Fibroblast of skin of left biceps (primary cell): ENCODE measurements around the gene CNOT9.
"Not testable (repeated sequence)": the region's sequence is repeated elsewhere in the genome, so short reads cannot be mapped to it uniquely, and the experiment has no call there.

ENCODE experiments used
- DNase-seq, 2 experiments: peaks; one replicate each; pipeline ENCODE4 v3.0.0-alpha.2; 2013; ENCODE audit warnings: low read depth in 2 of 2

Gene CNOT9, protein sequence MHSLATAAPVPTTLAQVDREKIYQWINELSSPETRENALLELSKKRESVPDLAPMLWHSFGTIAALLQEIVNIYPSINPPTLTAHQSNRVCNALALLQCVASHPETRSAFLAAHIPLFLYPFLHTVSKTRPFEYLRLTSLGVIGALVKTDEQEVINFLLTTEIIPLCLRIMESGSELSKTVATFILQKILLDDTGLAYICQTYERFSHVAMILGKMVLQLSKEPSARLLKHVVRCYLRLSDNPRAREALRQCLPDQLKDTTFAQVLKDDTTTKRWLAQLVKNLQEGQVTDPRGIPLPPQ

DNA sequence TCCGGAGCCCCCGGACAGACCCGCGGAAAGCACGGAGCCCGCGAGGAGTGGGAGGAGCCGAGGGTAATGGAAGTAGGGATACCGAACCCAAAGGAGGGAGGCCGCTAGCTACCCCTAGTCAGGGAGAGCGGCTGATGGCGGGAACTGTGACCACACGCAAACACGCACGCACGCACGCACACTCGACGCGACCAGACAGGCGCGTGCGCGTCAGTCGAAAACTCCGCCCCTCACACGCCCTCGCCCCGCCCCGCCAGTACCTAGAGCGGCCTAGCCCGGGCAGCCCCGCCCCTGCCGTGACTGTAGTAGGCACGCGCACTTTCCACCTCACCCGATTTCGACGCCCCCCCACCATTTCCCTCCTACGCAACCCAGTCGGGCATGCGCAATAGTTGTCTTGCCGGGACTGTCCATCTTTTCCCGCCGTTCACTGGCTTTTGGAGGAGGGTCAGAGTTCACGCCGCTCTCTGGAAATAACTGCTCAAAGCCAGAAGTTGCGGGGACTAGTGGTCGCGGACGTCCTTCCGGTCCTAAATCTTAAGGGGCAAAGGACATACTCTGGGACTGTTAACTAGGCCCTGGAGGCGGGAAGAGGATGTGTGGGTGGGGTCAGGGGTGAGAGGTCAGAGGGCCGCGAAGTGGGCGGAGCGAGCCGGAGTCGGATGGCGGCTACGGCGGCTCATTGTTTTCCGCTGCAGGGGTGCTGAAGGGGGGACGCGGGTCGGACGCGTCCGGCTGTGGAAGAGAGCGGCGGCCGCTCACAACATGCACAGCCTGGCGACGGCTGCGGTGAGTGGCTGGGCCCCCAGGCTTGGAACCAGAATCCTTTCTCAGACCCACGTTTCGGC, at the start of gene CNOT9, which contains the start of gene USP37:
Gene CNOT9 (plus strand): TSS at position 650 of the 848 bp plus-strand sequence. CDS start 116 bp downstream, at position 766.
Gene USP37 (minus strand): TSS at position 162 of the 848 bp plus-strand sequence. CDS start 9,698 bp downstream, outside the sequence.
- peak; percentile 93 to 94 for DNase-seq

DNA sequence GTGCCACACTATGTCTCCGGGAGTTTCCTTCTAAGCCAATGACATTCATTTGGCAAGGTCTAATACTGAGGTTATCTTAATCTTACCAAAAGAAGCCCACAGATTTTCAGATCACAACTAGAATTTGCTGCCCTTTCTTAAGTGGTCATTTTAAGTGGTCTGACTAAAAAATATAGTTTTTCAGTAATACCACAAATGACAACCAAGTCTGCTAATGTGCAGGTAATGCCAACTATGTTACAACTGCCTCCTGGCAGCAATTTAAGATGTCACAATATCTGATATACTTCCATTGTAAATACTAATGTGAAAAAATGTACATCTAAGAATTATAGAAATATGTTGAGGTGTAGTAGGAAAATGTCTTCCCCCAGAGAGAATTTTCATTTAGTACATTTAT, 49.8 kb upstream of the CNOT9 start:
- DNase-seq: no peak

DNA sequence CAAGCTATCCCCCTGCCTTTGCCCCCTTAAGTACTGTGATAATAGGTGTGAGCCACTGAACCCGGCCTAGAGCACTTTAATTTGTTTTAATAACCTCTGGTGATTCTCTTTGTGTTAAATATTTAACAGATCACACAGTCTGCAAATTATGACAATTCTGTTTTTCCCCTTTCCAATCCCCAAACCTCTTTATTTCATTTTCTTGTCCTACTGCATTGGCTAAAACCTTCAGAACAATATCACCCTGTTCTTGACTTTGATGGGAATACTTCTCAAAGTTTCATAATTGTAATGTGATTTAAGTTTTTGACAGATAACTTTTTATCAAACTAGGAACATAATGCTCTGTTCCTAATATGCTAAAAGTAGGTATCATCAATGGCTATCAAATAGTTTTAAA, 45.0 kb upstream of the CNOT9 start:
- DNase-seq: no peak

DNA sequence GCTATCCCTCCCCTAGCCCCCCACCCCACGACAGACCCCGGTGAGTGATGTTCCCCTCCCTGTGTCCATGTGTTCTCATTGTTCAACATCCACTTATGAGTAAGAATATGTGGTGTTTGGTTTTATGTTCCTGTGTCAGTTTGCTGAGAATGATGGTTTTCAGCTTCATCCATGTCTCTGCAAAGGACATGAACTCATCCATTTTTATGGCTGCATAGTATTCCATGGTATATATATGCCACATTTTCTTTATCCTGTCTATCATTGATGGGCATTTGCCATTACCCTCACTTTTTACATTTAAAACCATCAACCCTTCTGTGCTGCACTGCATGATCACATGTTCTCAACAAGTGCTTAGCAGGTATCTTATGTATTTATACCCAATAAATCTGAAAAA, 40.2 kb upstream of the CNOT9 start:
- DNase-seq: not testable (repeated sequence)

DNA sequence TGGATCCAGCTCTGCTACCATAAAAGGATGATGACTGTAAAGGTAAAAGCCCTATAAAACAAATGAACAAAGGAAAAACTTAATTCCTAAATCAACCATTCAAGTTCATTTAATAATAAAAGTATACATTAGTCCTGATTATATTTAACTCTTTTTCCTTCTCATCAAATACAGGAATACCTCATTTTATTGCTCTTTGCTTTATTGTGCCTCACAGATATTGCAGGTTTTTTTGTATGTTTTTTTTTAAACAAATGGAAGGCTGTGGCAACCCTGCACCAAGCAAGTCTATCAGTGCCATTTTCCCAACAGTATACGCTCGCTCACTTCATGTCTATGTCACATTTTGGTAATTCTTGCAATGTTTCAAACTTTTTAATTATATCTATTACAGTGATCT, 38.6 kb upstream of the CNOT9 start:
- DNase-seq: no peak

DNA sequence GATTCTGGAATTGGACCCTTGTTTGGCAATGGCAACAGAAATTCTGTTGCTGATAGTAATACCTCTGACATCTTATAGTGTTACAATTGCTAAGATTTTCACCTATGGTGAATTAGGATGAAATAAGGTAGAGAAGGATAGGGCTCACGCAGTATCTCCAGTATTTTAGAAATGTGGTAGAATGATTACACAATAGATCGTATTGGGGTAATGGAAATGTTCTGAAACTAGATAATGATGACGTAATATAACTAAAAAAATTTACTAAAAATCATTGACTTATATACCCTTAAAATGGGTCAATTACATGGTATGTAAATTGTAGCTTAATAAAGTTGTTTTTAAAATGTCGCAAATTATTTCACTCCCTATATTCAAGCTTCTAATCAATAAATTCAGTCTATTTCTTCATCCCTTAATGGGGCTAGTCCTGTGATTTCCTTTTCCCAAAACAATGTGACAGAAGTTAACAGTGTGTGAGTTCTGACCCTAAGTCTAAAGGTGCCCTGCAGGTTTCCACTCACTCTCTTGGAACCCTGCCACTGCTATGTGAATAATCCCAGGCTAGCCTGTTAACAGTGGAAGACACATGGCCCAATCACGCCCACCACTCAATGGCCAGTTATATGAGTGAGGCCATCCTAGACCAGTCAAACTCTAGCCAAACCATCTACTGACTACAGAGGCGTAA, 31.7 kb upstream of the CNOT9 start:
- DNase-seq: no peak

DNA sequence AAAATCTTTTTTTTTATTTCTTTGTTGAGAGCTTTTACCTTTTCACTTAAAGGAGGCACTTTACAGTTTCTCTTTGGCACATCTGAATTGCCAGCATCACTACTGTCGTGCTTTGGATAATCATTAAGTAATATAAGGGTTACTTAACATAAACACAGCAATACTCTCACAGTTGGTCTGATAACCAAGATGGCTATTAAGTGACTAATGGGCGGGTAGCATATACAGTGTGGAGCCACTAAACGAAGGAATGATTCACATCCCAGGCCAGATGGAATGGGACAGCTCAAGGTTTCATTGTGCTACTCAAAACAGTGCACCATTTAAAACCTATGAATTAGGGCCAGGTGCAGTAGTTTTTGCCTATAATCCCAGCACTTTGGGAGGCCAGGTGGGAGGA, 28.6 kb upstream of the CNOT9 start:
- no peak for DNase-seq

DNA sequence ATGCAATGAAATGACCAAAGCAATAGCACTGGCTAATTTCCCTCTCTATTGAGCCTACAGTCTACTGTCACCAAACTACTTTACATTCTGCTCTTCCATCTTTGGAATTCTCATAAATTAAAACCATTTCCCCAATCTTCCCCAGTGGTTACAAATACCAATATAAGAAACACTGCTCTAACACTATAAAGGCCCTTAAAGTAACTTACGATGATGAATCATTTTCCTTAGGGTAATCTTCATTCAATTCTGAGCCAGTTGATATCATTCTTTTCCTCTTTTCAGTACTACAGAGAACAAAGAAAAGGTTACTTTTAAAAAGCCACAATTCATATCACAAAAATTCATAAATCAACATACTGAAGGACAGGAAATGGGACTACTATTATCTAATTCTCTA, 22.6 kb upstream of the CNOT9 start:
- no peak for DNase-seq

DNA sequence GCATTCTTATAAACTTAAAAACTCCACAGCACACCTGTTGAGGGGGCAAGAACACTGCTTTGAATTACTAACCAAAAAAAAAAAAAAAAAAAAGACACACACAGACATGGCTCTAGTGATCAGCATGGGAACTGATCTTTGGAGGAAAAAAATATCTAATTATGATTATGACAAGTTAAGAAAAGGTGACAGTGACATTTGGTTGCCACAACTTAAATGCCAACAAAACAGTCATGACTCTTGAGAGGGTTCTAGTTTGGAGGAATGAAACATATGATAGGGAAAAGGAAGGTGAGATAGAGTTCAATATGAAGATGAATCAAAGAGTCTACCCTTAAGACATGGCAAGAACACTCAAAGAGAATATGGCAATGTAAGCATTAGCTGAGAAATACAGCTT, 21.1 kb upstream of the CNOT9 start:
- DNase-seq: no peak

DNA sequence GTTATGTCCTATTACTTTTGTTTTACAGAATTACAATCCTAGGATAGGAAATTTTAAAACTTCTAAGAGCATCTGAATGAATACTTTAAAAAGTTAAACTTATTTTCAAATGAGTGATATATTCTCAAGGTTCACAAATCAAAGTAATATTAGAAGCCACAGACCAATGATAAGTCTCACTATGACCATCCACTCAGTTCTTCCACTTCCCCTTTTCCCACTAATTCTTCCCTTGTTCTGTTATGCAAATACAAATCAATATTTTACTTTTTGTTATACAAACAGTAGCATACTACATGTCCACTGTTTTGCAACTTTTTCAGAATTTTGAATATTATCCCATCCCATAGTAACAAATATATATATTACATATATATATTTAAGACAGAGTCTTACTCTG, 20.7 kb upstream of the CNOT9 start:
- DNase-seq: no peak

DNA sequence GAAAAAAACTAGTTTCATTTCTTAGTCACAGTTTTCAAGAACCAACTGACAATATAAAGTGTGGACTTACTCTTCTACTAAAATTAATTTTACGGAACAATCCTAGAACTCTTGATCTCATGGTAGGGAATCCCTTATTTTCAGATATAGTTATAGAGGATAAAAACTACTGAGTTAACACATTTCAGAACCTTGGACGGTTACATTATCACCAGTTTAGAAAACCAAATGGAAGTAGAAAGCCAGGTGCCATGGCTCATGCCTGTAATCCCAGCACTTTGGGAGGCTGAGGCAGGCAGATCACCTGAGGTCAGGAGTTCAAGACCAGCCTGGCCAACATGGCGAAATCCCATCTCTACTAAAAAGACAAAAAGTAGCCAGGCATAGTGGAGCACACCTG, 14.4 kb upstream of the CNOT9 start:
- not testable (repeated sequence) for DNase-seq

DNA sequence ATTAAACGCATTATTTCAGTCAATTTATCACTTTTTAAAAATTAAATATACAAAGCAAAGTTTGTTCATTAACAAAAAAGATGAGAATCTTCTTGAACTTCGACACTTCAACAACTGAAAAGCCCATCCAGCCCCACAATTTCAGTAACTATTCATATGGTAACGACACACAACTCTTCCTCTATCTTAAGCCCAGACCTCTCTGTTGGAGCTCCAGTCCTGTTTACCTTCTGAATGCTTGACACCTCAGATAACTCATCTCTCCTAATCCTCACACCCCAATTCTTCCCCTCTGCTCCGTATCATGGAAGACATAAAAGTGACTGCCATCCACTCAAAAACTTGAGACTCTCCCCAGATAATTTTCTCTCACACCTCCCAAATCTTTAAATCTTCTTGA, 13.1 kb upstream of the CNOT9 start:
- no peak for DNase-seq

DNA sequence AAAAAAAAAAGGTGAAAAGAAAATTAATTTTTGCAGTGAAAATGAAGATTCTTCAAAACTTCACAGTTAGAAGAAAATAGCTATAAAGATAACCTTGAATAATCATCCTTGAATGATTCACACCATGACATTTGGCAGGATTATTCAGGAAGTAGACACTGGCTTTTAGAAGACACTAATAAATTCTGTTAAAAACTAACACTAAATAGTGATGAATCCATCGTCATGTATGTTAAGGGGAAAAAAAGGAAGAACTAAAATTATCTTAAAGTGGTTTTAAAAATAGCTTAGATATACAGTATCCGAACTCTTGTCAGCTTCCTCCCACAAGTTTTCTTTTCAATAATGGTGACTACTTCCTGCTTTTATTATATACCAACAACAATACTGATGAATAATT, 10.7 kb upstream of the CNOT9 start:
- DNase-seq: no peak

DNA sequence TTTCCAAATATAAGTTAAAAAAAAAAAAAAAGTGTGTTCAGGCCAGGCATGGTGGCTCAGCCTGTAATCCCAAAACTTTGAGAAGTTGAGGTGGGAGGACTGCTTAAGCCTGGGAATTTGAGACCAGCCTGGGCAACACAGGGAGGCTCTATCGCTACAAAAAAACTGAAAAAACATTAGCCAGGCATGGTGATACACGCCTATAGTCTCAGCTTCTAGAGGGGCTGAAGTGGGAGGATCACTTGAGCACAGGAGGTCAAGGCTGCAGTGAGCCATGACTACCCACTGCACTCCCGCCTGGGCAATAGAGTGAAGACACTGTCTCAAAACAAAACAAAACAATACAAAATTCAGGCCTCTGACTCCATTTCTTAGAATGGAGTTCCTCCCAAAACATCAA, 9.7 kb upstream of the CNOT9 start:
- DNase-seq: no peak

DNA sequence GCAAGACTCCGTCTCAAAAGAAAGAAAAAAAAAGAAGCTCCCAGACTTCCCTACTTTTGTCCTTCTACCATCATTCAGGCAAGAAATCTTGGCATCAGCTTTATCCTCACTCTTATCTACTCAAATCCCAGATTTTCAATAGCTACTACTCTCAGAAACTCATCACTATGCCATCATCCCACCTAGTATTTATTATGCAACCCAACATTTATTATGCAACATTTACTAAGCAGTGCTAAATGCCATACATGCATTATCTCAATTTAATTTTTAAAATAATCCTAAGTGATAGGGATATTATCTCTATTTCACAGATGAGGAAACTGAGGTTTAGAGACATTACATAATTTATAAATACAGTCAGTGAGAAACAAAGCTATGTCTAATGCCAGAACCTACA, 4.6 kb upstream of the CNOT9 start:
- DNase-seq: no peak

DNA sequence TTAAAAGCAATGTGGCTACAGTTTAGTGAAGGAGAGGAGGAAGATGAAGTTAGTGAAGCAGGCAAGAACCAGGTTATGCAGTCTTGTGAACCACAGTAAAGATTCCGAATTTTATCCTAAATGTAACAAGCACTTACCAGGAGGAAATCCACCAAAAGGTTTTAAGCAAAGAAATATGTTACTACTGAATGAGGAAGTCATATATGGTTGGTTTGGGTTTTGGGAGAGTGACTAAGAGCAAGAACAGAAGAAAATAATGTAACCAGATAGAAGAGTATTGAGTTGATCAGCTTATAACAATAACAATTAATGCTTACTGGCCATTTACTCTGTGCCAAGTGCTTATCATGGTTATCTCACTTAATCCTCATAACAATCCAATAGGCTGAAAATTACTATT, 2.3 kb upstream of the CNOT9 start:
- no peak for DNase-seq

DNA sequence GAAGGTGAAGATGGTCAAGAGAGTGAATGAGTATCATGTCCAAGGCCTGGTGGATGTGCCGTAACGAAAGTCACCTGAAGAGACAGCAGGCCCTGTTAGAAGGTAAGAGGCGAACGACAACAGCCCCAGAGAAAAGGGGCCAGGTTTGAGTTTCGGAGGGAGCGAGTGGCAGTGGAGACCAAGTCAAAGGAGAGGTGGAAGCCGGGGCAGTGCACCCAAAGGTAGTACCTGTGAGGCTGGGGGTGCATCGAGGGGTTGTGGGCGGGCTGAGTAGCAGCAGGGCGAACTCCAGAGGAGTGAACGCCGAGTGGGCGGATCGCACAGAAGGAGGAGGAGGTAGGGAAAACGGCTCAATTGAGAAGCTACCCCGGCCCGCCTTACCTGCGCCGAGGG, 846 bp upstream of the CNOT9 start:
- no peak for DNase-seq

DNA sequence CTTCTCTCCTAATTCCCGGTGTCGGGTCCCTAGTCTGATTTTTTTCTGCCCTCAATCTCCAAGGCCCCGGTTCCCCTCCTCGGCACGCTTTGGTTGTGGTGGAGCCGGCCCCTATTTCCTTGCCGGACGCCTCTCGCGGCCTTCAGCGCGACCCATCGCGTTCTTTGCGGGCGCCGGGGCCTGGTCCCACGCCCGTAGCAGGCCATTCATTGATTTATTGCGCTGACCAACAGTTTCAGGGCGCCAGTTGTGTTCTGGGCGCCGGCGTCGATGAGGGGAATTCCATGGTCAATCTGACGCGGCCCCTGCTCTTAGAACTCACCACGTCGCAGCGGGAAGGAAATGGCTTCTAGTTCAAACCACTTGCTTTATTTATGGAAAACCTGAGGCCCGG, 396 bp downstream of the CNOT9 start:
- DNase-seq: no peak

DNA sequence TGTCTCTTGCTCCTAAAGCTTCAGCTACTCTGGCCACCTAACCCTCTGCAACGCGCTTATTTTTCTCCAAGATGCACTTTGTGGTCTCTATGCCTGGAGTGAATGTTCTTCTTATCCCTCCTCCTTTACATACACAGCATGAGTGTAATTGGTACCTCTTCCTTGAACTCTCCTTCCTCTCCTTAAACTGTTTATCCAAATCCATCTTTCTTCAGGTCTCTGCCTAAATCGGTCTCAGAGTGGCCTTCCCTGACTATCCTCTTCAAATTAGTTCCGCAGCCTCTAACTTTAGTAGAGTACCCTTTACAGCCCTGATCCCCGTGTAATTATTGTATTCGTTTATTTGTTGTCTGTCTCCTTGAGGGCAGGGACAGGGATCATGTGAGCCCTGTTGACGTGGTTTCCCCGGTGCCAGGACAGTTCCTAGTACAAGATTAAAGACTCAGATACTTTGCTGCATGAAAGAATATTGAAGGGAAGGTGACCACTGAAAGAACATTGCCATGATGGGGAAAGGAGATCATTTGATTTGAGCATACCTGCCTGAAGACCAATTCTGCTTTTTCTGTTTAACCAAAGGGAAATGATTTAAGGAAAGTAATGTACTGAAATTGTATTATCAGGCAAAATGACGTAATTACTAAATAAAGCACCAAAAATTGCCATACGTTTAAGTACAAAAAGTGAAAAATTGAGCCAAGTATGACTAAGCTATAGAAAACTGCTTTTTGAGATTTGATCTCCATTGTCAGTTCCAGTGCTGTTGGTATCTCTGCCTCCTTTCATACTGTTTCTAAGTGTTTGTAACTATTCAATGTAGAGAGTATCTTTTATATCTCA, 1.2 kb downstream of the CNOT9 start:
- no peak for DNase-seq

DNA sequence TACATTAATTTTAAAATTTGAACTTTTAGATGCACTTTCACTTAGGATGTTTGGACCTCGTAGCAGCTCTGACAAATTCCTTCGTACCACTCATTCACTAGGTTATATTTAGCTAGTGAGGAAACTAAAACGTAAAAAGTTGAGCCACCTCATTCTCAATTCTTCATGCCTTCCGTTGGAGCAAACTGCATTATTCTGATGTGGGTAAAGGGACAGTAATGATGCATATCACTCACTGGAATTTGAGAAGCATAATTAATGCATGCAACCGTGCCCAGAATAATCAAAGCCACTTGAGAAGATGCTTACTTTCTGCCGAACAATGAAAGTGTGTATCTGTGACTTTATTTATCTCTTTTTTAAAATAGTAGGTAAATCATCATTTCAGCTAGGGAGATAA, 2.2 kb downstream of the CNOT9 start:
- DNase-seq: no peak

DNA sequence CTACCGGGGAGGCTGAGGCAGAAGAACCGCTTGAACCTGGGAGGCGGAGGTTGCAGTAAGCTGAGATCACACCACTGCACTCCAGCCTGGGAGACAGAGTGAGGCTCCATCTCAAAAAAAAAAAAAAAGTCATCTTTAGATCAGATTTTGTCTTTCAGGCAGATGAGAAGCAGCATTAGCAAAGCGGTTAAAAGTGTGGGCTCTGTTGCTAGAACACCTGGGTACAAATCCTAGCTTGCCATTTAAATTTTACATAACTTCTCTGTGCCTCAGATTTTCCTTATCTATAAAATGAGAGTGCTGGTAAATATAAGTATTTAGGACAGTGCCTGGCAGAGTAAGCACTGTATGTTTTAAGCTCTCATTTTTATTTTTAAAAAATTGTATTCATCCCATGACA, 8.2 kb downstream of the CNOT9 start:
- no peak for DNase-seq
